Stimulated activated CD4-positive, alpha-beta T cell treated with anti-CD3 and anti-CD28 coated beads, Interleukin-1b, Interleukin-23, amount 100 ng/mL, for 24 hours (primary cell): ENCODE results near the gene BUB3.

Experiments used
- DNase-seq, 4 experiments: peaks; one replicate each; pipeline ENCODE4 v3.0.0-alpha.2; 2020; ENCODE audit warnings: low read depth in 4 of 4, low spot score in 1 of 4

BUB3 gene

GRCh38 chr10:123202506-123202905 lies 48.3 kb downstream of the BUB3 start:
- no peak for DNase-seq

- DNase-seq: no peak
These were observed 49.4 kb downstream of the BUB3 start for GRCh38 chr10:123203393-123204126.

- DNase-seq: no peak
These were observed 49.9 kb downstream of the BUB3 start for GRCh38 chr10:123204127-123204461.

GRCh38 chr10:123205041-123205440 lies 50.8 kb downstream of the BUB3 start:
- DNase-seq: no peak

GRCh38 chr10:123212063-123212462 lies 57.9 kb downstream of the BUB3 start:
- DNase-seq: no peak

- DNase-seq: no peak
These were observed 58.4 kb downstream of the BUB3 start for GRCh38 chr10:123212640-123213039.

- DNase-seq: no peak
These were observed 59.0 kb downstream of the BUB3 start for GRCh38 chr10:123213192-123213591.
